ENCODE results near the gene SSBP4.
"Not testable (repeated sequence)": the region's sequence is repeated elsewhere in the genome, so short reads cannot be mapped to it uniquely, and the experiment has no call there.

DNA sequence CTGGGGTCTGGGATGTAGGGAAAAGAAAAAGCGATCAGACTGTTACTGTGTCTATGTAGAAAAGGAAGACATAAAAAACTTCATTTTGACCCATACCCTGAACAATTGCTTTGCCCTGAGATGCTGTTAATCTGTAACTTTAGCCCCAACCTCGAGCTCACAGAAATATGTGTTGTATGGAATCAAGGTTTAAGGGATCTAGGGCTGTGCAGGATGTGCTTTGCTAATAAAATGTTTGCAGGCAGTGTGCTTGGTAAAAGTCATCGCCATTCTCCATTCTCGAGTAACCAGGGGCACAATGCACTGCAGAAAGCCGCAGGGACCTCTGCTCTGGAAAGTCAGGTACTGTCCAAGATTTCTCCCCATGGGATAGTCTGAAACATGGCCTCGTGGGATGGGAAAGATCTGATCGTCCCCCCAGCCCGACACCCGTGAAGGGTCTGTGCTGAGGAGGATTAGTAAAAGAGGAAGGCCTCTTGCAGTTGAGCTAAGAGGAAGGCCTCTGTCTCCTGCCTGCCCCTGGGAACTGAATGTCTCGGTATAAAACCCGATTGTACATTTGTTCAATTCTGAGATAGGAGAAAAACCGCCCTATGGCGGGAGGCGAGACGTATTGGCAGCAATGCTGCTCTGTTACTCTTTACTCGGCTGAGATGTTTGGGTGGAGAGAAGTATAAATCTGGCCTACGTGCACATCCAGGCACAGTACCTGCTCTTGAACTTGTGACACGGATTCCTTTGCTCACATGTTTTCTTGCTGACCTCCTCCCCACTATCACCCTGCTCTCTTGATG, 16.5 kb upstream of the SSBP4 start:
- TF ChIP-seq, protein P1, sequence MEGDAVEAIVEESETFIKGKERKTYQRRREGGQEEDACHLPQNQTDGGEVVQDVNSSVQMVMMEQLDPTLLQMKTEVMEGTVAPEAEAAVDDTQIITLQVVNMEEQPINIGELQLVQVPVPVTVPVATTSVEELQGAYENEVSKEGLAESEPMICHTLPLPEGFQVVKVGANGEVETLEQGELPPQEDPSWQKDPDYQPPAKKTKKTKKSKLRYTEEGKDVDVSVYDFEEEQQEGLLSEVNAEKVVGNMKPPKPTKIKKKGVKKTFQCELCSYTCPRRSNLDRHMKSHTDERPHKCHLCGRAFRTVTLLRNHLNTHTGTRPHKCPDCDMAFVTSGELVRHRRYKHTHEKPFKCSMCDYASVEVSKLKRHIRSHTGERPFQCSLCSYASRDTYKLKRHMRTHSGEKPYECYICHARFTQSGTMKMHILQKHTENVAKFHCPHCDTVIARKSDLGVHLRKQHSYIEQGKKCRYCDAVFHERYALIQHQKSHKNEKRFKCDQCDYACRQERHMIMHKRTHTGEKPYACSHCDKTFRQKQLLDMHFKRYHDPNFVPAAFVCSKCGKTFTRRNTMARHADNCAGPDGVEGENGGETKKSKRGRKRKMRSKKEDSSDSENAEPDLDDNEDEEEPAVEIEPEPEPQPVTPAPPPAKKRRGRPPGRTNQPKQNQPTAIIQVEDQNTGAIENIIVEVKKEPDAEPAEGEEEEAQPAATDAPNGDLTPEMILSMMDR (IDR thresholded peaks at IDR 0.05; ENCODE audit: low read depth, low read length, missing input control): not testable (repeated sequence)
- TF ChIP-seq EGR1 (IDR thresholded peaks at IDR 0.05; ENCODE audit: low read depth in 2 of 2); RXRA (IDR thresholded peaks at IDR 0.05); TAF1 (conservative IDR thresholded peaks at IDR 0.05); RAD21 (IDR thresholded peaks at IDR 0.05); GABPA (IDR thresholded peaks at IDR 0.05 in 1 of 2, conservative IDR thresholded peaks at IDR 0.05 in 1 of 2); FOXA1 (IDR thresholded peaks at IDR 0.05): not testable (repeated sequence)
- TF ChIP-seq, protein P2, sequence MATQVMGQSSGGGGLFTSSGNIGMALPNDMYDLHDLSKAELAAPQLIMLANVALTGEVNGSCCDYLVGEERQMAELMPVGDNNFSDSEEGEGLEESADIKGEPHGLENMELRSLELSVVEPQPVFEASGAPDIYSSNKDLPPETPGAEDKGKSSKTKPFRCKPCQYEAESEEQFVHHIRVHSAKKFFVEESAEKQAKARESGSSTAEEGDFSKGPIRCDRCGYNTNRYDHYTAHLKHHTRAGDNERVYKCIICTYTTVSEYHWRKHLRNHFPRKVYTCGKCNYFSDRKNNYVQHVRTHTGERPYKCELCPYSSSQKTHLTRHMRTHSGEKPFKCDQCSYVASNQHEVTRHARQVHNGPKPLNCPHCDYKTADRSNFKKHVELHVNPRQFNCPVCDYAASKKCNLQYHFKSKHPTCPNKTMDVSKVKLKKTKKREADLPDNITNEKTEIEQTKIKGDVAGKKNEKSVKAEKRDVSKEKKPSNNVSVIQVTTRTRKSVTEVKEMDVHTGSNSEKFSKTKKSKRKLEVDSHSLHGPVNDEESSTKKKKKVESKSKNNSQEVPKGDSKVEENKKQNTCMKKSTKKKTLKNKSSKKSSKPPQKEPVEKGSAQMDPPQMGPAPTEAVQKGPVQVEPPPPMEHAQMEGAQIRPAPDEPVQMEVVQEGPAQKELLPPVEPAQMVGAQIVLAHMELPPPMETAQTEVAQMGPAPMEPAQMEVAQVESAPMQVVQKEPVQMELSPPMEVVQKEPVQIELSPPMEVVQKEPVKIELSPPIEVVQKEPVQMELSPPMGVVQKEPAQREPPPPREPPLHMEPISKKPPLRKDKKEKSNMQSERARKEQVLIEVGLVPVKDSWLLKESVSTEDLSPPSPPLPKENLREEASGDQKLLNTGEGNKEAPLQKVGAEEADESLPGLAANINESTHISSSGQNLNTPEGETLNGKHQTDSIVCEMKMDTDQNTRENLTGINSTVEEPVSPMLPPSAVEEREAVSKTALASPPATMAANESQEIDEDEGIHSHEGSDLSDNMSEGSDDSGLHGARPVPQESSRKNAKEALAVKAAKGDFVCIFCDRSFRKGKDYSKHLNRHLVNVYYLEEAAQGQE (IDR thresholded peaks at IDR 0.05): not testable (repeated sequence)
- TF ChIP-seq, protein P3, sequence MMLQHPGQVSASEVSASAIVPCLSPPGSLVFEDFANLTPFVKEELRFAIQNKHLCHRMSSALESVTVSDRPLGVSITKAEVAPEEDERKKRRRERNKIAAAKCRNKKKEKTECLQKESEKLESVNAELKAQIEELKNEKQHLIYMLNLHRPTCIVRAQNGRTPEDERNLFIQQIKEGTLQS (IDR thresholded peaks at IDR 0.05): not testable (repeated sequence)
- TF ChIP-seq, protein P4, sequence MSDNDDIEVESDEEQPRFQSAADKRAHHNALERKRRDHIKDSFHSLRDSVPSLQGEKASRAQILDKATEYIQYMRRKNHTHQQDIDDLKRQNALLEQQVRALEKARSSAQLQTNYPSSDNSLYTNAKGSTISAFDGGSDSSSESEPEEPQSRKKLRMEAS (IDR thresholded peaks at IDR 0.05): not testable (repeated sequence)
- TF ChIP-seq, protein P5, sequence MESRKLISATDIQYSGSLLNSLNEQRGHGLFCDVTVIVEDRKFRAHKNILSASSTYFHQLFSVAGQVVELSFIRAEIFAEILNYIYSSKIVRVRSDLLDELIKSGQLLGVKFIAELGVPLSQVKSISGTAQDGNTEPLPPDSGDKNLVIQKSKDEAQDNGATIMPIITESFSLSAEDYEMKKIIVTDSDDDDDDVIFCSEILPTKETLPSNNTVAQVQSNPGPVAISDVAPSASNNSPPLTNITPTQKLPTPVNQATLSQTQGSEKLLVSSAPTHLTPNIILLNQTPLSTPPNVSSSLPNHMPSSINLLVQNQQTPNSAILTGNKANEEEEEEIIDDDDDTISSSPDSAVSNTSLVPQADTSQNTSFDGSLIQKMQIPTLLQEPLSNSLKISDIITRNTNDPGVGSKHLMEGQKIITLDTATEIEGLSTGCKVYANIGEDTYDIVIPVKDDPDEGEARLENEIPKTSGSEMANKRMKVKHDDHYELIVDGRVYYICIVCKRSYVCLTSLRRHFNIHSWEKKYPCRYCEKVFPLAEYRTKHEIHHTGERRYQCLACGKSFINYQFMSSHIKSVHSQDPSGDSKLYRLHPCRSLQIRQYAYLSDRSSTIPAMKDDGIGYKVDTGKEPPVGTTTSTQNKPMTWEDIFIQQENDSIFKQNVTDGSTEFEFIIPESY (IDR thresholded peaks at IDR 0.05): not testable (repeated sequence)
